Daoy (cell line): ENCODE results near the gene JAM3. TPM values are rescaled to one million over a fixed set of nuclear protein-coding genes. Genes with fewer than 3 reads are reported as not detected.

Experiments used
- DNase-seq: peaks from one replicate; pipeline ENCODE4 v3.0.0-alpha.2; 2015; ENCODE audit warnings: low read depth
- total RNA-seq: library from RNA; depleted of rRNA; stranded (reverse); fragments of >200 nt; shearing (Covaris generic); gene quantifications from 2 replicates; pipeline ENCODE4 v1.2.3, GENCODE V29; 2014

The JAM3 gene
- total RNA-seq, 1 experiment from 2014 or later, result 53.9 TPM

GRCh38 chr11:134145715-134146114, 76.8 kb downstream of the JAM3 start:
- DNase-seq, result no peak

DNA sequence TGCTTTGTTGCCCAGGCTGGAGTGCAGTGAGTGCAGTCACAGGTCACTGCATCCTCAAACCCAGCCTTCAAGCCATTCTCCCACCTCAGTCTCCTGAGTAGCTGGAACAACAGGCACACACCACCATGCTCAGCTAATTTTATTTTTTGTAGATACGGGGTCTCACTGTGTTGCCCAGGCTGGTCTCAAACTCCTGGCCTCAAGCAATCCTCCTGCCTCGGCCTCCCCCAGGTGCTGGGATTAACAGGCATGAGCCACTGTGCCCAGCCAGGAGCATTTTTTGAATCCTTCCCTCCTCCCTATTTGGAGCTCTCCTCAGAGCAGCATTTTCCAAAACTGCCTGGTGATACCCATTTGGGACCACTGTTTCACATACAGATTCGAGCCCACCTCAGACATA, 77.7 kb downstream of the JAM3 start:
- DNase-seq, result no peak

GRCh38 chr11:134149371-134149770, 80.5 kb downstream of the JAM3 start:
- no peak for DNase-seq

- no peak for DNase-seq
Measured at GRCh38 chr11:134150195-134150903, 81.5 kb downstream of the JAM3 start.

DNA sequence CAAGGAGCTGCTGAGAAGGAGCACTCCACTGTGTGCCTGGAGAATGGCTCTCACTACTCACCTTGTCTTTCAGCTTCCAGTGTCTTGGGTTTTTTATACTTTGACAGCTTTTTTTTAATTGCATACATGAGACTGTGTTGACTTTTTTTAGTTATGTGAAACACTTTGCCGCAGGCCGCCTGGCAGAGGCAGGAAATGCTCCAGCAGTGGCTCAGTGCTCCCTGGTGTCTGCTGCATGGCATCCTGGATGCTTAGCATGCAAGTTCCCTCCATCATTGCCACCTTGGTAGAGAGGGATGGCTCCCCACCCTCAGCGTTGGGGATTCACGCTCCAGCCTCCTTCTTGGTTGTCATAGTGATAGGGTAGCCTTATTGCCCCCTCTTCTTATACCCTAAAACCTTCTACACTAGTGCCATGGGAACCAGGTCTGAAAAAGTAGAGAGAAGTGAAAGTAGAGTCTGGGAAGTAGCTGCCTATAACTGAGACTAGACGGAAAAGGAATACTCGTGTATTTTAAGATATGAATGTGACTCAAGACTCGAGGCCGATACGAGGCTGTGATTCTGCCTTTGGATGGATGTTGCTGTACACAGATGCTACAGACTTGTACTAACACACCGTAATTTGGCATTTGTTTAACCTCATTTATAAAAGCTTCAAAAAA, 82.3 kb downstream of the JAM3 start:
- no peak for DNase-seq

DNA sequence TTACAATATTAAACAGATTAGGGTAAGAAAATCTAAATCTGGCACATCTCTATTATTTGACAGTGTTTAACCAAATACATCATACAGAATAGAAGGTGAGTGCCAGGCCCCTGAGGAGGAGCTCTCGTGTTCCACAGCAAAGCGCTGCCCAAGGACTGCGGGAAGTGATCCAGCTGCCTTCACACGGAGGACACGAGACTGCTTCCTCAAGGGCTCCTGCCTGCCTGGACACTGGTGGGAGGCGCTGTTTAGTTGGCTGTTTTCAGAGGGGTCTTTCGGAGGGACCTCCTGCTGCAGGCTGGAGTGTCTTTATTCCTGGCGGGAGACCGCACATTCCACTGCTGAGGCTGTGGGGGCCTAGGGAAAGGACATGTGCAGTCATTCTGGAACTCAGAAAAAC, 83.8 kb downstream of the JAM3 start:
- no peak for DNase-seq

DNA sequence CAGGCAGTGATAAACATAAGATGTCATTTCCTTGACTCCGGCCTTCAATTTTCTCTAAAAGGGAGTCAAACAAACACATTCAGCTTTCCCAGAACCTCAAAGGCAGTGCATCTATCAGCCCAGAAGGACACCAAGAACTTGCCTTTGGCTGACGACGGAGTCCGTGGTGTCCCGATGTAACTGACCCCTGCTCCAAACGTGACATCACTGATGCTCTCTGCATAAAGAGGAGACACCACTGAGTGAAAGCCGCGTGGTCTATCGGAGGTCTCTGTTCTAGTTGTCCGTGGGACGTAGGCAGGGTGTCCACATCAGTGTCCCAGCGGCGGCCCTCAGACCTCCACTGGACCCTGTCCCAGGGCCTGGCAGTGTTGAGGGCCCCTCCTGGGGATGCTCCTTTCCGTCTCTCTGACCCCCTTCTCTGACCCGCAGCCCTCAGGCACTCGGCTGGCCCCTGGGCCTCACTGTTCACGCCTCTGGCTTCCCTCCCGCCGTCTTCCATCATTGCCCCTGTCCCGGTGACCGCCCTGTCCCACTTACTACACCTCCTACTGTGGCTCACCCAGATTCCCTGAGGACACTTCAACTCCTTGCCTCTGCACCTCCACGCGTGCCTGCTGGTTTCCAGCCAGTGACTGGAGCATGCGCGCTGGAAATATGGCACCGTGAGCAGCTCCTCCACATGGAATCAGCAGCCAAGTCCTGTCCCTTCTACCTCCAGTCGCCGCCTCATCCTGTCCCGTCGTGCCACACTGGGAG, 84.5 kb downstream of the JAM3 start:
- no peak for DNase-seq

DNA sequence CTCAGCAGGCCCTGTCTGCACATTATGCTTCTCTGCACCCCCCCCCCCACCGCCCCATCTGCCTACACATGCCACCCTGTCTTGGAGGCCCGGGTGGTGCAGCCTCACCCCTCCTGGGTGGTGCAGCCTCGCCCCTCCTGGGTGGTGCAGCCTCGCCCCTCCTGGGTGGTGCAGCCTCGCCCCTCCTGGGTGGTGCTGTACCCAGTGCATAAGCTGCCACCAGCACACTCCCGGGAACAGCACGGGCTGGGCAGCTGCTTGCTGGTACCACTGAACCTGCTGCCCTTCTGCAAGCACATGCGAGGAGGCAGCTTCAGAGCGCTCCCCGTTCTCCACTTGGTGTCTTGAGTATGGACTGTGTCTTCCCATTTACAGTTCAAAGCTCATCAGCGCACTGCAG, 85.6 kb downstream of the JAM3 start:
- DNase-seq, result no peak

GRCh38 chr11:134155456-134155855, 86.6 kb downstream of the JAM3 start:
- no peak for DNase-seq

DNA sequence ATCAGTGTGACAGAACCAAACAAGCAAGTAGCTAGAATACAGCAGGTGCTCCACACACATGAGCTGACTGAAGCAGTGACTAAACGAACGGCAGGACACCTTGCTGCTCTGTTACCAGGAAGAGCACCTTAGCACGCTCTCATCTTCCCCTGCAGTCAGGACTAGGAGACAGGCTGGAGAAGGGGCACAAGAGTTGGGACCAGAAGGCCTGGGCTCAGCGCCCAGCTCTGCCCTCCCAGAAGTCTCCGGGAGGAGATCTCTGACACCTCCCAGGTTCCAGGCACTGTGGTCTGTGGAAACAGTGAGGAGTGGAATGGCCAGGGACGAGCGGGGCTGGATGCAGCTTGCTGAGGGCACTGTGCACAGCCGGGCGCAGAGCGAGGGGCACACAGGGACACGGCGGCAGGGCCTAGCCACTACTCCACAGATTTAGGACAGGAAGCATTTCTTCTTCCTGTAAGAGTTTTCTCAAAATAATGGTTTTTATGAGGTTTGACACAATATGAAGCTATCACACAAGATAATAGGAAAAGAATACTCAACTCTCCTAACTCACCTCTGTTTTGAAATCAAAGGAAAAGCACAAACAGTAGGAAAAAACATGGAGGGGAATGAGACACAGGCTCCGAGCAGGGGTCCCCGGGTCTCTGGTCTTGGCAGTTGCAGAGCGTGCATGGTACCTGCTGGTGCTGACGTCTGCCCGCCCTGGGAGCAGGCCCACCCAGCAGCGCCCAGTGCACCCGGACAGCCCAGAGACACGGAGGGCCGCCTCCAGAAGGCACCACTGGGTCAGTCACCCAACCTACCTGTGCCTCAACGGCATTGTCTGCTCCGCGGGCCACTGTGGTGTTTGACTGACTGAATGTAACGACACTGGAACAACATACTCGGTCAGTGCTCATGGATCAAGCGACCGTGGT, 87.3 kb downstream of the JAM3 start:
- no peak for DNase-seq

DNA sequence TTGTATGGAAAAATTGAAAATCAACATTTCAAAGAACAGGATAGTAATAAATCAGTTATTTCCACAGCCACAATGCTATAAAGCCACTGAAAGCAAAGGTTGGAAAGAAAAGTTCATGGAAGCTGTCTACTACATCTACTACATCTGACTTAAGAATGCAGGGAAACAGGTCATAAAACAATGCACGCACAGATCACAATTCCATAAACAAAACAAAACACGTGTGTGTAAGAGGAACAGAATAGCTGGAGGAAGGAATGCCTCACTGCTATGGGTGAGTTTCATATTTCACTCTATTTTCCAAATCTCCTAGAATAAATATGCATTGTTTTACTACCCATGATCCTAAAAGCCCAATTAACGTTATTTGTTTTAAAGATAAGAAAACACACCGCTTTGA, 88.6 kb downstream of the JAM3 start:
- no peak for DNase-seq

GRCh38 chr11:134158023-134158422, 89.2 kb downstream of the JAM3 start:
- DNase-seq, result no peak

DNA sequence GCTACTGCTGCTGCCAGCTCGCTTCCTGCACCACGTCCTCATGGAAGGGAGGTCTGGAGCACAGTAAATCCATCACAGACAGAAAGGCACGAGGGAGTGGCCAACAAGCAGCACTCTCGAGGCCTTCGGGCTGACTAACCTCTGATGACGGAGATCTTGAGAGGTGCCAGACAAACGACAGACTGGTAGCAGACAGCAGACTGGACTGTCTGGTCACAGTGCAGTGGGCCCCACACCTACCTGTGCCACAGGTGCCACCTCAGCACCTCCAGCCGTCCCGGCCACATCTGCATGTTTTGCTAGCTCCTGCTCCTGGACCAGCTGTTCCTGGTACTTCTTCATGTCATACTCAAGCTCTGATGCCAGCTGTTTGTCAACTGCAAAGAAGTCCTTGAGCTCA, 90.8 kb downstream of the JAM3 start:
- DNase-seq, result no peak

DNA sequence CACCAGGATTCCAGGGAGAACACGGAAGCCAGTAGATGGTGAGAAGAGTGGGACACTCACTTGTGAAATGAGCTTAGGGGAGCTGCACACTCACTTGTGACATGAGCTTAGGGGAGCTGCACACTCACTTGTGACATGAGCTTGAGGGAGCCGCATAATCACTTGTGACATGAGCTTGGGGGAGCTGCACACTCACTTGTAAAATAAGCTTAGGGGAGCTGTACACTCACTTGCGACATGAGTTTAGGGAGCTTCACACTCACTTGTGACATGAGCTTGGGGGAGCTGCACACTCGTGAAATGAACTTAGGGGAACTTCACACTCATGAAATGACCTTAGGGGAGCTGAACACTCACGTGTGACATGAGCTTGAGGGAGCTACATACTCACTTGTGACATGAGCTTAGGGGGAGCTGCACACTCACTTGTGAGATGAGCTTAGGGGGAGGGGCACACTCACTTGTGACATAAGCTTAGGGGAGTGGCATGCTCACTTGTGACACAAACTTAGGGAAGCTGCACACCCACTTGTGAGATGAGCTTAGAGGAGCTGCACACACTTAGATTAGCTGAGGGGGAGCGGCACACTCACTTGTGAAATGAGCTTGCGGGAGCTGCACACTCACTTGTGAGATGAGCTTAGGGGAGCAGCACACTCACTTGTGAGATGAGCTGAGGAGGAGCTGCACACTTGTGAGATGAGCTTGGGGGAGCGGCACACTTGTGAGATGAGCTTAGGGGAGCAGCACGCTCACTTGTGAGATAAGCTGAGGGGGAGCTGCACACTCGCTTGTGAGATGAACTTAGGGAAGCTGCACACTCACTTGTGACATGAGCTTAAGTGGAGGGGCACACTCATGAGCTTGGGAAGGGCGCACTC, 95.9 kb downstream of the JAM3 start:
- DNase-seq, result no peak

DNA sequence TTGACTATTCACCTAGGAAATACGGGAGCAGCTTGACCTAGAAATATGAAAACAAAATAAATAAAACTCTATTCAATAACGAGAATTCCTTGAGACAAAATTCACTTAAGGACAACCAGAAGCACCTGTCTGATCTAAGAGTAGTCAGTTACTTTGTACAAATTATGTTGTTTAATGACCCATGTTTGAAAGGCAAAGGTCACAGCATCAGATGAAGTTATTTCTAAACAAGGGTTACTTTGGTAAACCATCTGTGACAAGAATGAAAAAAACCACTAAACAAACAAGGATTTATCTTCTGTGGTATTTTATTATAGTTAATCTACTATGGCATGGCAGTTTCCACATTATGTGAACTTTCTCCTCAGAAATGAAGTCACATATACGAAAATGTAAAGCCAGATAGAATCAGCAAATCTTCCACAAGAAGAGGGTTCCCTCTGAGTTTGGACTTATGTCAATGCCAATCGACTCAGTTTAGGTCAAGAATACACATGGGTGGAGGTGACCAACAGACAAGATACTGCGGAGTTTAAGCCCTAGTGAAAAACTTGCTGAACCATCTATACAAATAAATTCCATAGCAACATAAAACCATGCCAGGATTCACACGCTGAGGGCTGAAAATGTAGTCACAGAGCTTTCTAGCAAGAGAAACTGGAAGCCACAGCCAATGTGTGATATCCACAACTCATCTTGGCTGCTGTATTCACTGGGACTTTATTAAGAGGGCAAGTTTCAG, 101.5 kb downstream of the JAM3 start:
- no peak for DNase-seq

GRCh38 chr11:134170919-134171281, 102.0 kb downstream of the JAM3 start:
- no peak for DNase-seq

GRCh38 chr11:134171951-134172350, 103.1 kb downstream of the JAM3 start:
- no peak for DNase-seq

GRCh38 chr11:134173296-134173695, 104.4 kb downstream of the JAM3 start:
- DNase-seq, result no peak

DNA sequence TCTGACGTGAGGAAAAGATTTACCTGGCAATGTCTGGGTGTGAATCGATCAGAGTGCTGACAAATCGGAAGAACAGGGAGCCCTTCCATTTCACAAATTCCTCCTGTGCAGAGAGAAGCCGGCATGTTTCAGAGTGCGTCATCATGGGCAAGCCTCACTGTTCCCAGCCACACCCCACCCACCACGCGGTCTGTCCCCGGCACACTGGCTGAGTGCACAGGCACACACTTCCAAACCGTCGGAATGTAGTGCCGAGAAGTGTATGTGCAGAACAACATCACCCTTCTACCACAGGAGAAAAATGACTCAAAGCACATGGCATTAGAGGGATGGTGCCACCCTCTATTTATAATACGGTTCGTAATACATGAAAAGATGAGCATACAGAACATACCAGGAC, 107.4 kb downstream of the JAM3 start:
- DNase-seq, result no peak

GRCh38 chr11:134178032-134178674, 109.3 kb downstream of the JAM3 start:
- DNase-seq, result no peak
